Thyroid gland (tissue), 4 donors: ENCODE data around the gene FKBP1A.

Source experiments
- POLR2A ChIP-seq, 2 donors: fragments of 450-650 bp; IDR thresholded peaks; one replicate each; pipeline ENCODE4 v1.6.1; 2017; ENCODE audit warnings: antibody characterized with exemption in 2 of 2, mild to moderate bottlenecking in 2 of 2, moderate library complexity in 1 of 2
- TF ChIP-seq, protein P1 (sequence below), 6 experiments: fragments of 200-600 bp in 3 of 6; fragments of 450-650 bp in 3 of 6; sonication (generic) in 3 of 6; IDR thresholded peaks; one replicate each; pipeline ENCODE4 v1.5.1; 2016 to 2019; ENCODE audit warnings: antibody characterized with exemption in 6 of 6, mild to moderate bottlenecking in 2 of 6, inconsistent platforms in 1 of 6, moderate library complexity in 1 of 6

- TF ChIP-seq, protein P1, sequence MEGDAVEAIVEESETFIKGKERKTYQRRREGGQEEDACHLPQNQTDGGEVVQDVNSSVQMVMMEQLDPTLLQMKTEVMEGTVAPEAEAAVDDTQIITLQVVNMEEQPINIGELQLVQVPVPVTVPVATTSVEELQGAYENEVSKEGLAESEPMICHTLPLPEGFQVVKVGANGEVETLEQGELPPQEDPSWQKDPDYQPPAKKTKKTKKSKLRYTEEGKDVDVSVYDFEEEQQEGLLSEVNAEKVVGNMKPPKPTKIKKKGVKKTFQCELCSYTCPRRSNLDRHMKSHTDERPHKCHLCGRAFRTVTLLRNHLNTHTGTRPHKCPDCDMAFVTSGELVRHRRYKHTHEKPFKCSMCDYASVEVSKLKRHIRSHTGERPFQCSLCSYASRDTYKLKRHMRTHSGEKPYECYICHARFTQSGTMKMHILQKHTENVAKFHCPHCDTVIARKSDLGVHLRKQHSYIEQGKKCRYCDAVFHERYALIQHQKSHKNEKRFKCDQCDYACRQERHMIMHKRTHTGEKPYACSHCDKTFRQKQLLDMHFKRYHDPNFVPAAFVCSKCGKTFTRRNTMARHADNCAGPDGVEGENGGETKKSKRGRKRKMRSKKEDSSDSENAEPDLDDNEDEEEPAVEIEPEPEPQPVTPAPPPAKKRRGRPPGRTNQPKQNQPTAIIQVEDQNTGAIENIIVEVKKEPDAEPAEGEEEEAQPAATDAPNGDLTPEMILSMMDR (IDR thresholded peaks at IDR 0.05) = no peak
- TF ChIP-seq POLR2A (IDR thresholded peaks at IDR 0.05) = no peak
Measured at GRCh38 chr20:1335961-1336698, 56.7 kb downstream of the FKBP1A start.
